NB4 (cell line): ENCODE measurements around the gene CYP2A6.
"Not testable (repeated sequence)": the region's sequence is repeated elsewhere in the genome, so short reads cannot be mapped to it uniquely, and the experiment has no call there.

Experiments
- DNase-seq: peaks from one replicate; pipeline ENCODE4 v3.0.0; 2010; ENCODE audit warnings: low read depth
- H3K4me3 ChIP-seq: one replicate; pipeline ENCODE4 v1.5.1; 2011; ENCODE audit warnings: mild to moderate bottlenecking, low read depth, low read length, moderate library complexity
- CTCF ChIP-seq: IDR thresholded peaks from one replicate; pipeline ENCODE4 v1.5.1; 2012; ENCODE audit warnings: low read depth, low read length
- MAX ChIP-seq: IDR thresholded peaks from 2 replicates; pipeline ENCODE4 v1.6.1; 2011; ENCODE audit warnings: low read depth, low read length
- MYC ChIP-seq: IDR thresholded peaks from 2 replicates; pipeline ENCODE4 v1.6.1; 2011; ENCODE audit warnings: low read depth, low read length
- POLR2A ChIP-seq: IDR thresholded peaks from 2 replicates; pipeline ENCODE4 v1.6.1; 2011; ENCODE audit warnings: mild to moderate bottlenecking; ENCODE audit not compliant: insufficient read length; ENCODE audit errors: extremely low read depth

Gene CYP2A6

GRCh38 chr19:40822161-40822560 is 28.1 kb downstream of the CYP2A6 start:
- TF ChIP-seq POLR2A (no peak), CTCF (no peak), MYC (no peak), MAX (no peak)
- DNase-seq = no peak
- no peak overlapping the region for H3K4me3 ChIP-seq

- TF ChIP-seq CTCF = peak; percentile 40
- DNase-seq = peak; percentile 43
- not testable (repeated sequence) for H3K4me3 ChIP-seq
Observed at GRCh38 chr19:40819479-40820234, 30.6 kb downstream of the CYP2A6 start.

GRCh38 chr19:40818480-40819399 is 31.5 kb downstream of the CYP2A6 start:
- DNase-seq, H3K4me3 ChIP-seq: not testable (repeated sequence)

- no peak overlapping the region for H3K4me3 ChIP-seq
- no peak for TF ChIP-seq MAX
- no peak for TF ChIP-seq POLR2A
- TF ChIP-seq MYC = no peak
- TF ChIP-seq CTCF = no peak
- no peak for DNase-seq
Observed at GRCh38 chr19:40815223-40815622, 35.0 kb downstream of the CYP2A6 start.

GRCh38 chr19:40813182-40813581 is 37.1 kb downstream of the CYP2A6 start:
- TF ChIP-seq CTCF (no peak), POLR2A (no peak), MYC (no peak), MAX (no peak)
- H3K4me3 ChIP-seq = no peak overlapping the region
- DNase-seq = no peak

- not testable (repeated sequence) for H3K4me3 ChIP-seq, DNase-seq
Observed at GRCh38 chr19:40812571-40812970, 37.7 kb downstream of the CYP2A6 start.
